HG03520 (cell line): ENCODE data around the gene CCDC28B.

Experiments
- ATAC-seq: cut with Tn5 transposase; IDR thresholded peaks from one replicate; pipeline ENCODE4 v1.9.1; 2021; ENCODE audit warnings: mild to moderate bottlenecking, moderate library complexity; ENCODE audit not compliant: unreplicated experiment

Gene CCDC28B

DNA sequence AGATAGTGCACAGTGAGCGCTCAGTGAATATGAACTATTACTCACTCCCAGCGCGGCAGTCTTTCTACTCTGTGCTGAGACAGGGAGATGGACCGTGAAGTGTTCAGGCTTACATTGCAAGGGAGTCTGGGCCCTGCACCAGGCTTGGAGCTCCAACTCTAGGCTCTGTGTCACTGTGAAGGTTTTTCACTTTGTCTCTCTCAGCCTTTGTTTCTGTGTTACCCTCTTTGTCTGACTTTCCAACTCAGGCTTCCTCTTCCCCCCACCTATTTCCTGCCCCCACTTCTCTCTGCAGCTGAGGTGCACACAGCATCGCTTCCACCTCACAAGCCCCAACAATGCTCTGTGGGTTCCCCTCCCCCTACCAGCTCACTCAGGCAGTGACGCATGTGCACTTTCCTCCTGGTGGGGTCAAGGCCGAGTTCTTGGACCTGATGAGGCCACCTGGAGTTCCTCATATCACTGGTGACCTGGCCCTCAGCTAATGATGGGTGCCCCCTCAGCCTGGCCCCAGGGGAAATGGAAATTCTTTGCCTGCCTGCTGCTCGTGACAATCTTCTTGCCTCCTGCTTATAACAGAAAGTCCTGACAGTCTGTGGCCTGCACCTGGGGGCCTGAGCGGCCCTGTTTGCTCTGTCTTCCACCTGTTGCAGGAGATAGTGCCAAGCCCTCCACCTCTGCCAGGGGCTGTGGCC, 49.6 kb downstream of the CCDC28B start:
- peak; percentile 42 for ATAC-seq

DNA sequence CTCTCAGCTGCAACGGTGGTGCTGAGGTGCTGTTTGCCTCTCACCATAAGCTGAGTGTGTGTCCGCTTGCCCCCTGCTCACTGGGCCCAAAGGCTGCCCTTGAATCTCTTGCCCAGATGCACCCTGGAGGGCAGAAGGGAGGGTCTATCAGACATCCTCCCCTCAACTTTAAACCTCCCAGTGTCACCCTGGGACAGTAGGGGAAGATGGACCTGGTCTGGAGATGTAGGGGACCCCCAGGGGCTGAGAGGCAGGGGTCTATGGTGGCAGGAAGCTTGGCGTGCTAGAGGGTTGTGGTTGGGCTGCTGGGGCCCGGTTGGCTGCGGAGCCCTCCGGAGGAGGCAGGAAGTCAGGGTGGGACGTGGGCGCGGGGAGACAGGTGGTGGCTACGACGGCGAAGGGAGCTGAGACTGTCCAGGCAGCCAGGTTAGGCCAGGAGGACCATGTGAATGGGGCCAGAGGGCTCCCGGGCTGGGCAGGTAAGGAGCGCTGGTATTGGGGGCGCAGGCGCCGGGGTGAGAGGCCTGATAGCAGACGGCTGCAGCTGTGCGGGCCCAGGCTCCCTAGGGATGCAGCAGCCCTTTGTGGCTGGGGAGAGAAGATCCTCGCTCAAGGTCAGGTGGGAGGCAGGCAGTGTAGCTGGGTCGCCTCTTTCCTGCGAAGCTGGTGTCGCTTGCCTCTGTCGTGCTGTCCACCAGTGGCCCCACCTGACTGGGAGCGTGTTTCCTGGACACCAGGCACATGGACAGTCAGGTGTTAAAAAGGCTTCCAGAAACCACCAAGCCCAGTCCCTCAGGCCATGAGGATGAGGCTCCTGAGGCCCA, 50.7 kb downstream of the CCDC28B start, which contains the start of gene LCK:
LCK (plus strand) TSS at position 373 of the 824 bp plus-strand sequence. CDS start 23,065 bp downstream, outside the sequence.
- no peak for ATAC-seq
